Tibial nerve (tissue), 4 donors: ENCODE results near the gene ZNF783.

Experiments used
- CTCF ChIP-seq, 5 experiments: fragments of 200-600 bp in 3 of 5; fragments of 450-650 bp in 2 of 5; sonication (generic) in 3 of 5; IDR thresholded peaks; one replicate each; pipeline ENCODE4 v1.5.1; 2016 to 2019; ENCODE audit warnings: antibody characterized with exemption in 5 of 5, mild to moderate bottlenecking in 3 of 5, moderate library complexity in 2 of 5
- EP300 ChIP-seq, 2 donors: sonication (generic); formaldehyde crosslinking; IDR thresholded peaks; one replicate each; pipeline ENCODE4 v1.6.1; 2017; ENCODE audit warnings: antibody characterized with exemption in 2 of 2, mild to moderate bottlenecking in 1 of 2
- POLR2A ChIP-seq, 2 donors: fragments of 450-650 bp; IDR thresholded peaks; one replicate each; pipeline ENCODE4 v1.6.1; 2017; ENCODE audit warnings: antibody characterized with exemption in 2 of 2, mild to moderate bottlenecking in 2 of 2, moderate library complexity in 2 of 2

GRCh38 chr7:149261829-149262617 lies at the start of gene ZNF783:
- TF ChIP-seq CTCF (IDR thresholded peaks at IDR 0.05) (peak; percentile 83 to 98 (median 97)), POLR2A (IDR thresholded peaks at IDR 0.05) (peak in 1 of 2 donors; percentile 54), EP300 (IDR thresholded peaks at IDR 0.05) (peak in 1 of 2 donors; percentile 59)
